ENCODE measurements around the gene AKNA.

GRCh38 chr9:114370968-114371320 is 16.8 kb downstream of the AKNA start:
- no peak for TF ChIP-seq CTCF (IDR thresholded peaks at IDR 0.05)
- TF ChIP-seq EZH2phosphoT487 (IDR thresholded peaks at IDR 0.05): no peak
